HG03064 (cell line): Measurements from ENCODE around the gene LHX2.

Experiments
- ATAC-seq: cut with Tn5 transposase; IDR thresholded peaks from one replicate; pipeline ENCODE4 v1.9.1; 2021; ENCODE audit warnings: low read depth; ENCODE audit not compliant: unreplicated experiment

LHX2 gene

GRCh38 chr9:124012368-124013301, 1.1 kb downstream of the LHX2 start:
- ATAC-seq: no peak

- no peak for ATAC-seq
Observed at GRCh38 chr9:124013309-124014210, 2.0 kb downstream of the LHX2 start.

GRCh38 chr9:124014211-124014955, 2.8 kb downstream of the LHX2 start:
- ATAC-seq: no peak

GRCh38 chr9:124014956-124015660, 3.5 kb downstream of the LHX2 start:
- no peak for ATAC-seq

GRCh38 chr9:124015661-124016131, 4.1 kb downstream of the LHX2 start:
- no peak for ATAC-seq

- no peak for ATAC-seq
Observed at GRCh38 chr9:124016175-124017050, 4.8 kb downstream of the LHX2 start.

GRCh38 chr9:124017051-124017928, 5.7 kb downstream of the LHX2 start:
- ATAC-seq: no peak

- ATAC-seq: no peak
Observed at GRCh38 chr9:124017929-124018729, 6.6 kb downstream of the LHX2 start.

GRCh38 chr9:124018730-124019697, 7.4 kb downstream of the LHX2 start:
- ATAC-seq: no peak

- ATAC-seq: no peak
Observed at GRCh38 chr9:124019771-124020519, 8.4 kb downstream of the LHX2 start.

GRCh38 chr9:124020520-124021384, 9.2 kb downstream of the LHX2 start:
- ATAC-seq: no peak

GRCh38 chr9:124021385-124021769, 9.8 kb downstream of the LHX2 start:
- ATAC-seq: no peak

GRCh38 chr9:124022201-124023121, 10.9 kb downstream of the LHX2 start:
- ATAC-seq: no peak
